ENCODE data around the gene BRSK1.

DNA sequence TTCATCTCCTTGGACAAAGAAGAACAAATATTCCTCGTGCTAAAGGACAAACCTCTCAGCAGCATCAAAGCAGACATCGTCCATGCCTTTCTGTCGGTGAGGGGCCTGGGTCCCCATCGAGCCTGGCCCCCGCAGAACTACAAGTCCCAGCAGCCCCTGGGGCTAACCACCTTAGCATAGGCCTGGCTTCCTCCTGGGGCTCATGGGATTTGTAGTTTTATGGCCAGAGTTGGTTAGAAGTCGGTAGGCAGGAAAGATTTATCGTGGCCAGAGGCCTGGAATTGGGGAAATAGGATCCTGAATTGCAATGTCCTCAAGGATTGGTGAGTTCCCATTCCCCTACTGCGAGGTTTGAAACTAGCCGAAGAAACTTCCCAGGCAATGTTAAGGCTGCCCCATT is 21.7 kb downstream of the BRSK1 start:
- TF ChIP-seq, protein P1, sequence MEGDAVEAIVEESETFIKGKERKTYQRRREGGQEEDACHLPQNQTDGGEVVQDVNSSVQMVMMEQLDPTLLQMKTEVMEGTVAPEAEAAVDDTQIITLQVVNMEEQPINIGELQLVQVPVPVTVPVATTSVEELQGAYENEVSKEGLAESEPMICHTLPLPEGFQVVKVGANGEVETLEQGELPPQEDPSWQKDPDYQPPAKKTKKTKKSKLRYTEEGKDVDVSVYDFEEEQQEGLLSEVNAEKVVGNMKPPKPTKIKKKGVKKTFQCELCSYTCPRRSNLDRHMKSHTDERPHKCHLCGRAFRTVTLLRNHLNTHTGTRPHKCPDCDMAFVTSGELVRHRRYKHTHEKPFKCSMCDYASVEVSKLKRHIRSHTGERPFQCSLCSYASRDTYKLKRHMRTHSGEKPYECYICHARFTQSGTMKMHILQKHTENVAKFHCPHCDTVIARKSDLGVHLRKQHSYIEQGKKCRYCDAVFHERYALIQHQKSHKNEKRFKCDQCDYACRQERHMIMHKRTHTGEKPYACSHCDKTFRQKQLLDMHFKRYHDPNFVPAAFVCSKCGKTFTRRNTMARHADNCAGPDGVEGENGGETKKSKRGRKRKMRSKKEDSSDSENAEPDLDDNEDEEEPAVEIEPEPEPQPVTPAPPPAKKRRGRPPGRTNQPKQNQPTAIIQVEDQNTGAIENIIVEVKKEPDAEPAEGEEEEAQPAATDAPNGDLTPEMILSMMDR (IDR thresholded peaks at IDR 0.05; ENCODE audit: borderline replicate concordance, extremely low read depth, low read length, poor library complexity, severe bottlenecking): no peak
- TF ChIP-seq EZH2 (IDR thresholded peaks at IDR 0.05; ENCODE audit: borderline replicate concordance, low read depth, low read length, severe bottlenecking): no peak
